ENCODE data around the gene USE1. TPM values are rescaled to one million over a fixed set of nuclear protein-coding genes. Genes with fewer than 3 reads are reported as not detected.

The USE1 gene
- total and polyA plus RNA-seq, 9 of the 15 experiments (the other 6 are each of a cell fraction or from before 2014, with no cell fraction given), result 17.3 to 52.4 (median 34.0) TPM

GRCh38 chr19:17214508-17215126 lies 540 bp upstream of the USE1 start:
- DNase-seq (ENCODE audit: extremely low read depth in 1 of 4, low spot score in 3 of 4) (peak in 2 of 4 experiments; percentile 29 to 34), FAIRE-seq (peak; percentile 64), ATAC-seq (no peak; the same call in 2 of the 3 replicates)
- Histone ChIP-seq H3K36me3 (ENCODE audit: control insufficient read depth, insufficient read depth, low read length) (peaks cover 48% of the 10 kb centered on the region; the same call in 2 of the 3 replicates), H3K4me2 (ENCODE audit: insufficient read depth, low read length) (peak overlapping the region; percentile 93), H3K4me3 (peak overlapping the region; percentile 68), H3K9ac (ENCODE audit: insufficient read depth in 1 of 2, low read depth in 2 of 2, low read length in 2 of 2) (peak overlapping the region; percentile 85 to 98), H3K9me1 (ENCODE audit: control insufficient read depth, insufficient read depth, low read length) (peaks cover 3% of the 10 kb centered on the region), H2AFZ (ENCODE audit: low read depth, low read length) (peak overlapping the region; percentile 99), H3K4me1 (replicated peaks in 1 of 2; ENCODE audit: control insufficient read depth in 2 of 2, insufficient read depth in 2 of 2, low read length in 2 of 2) (peaks cover 9 to 28% of the 10 kb centered on the region in 2 experiments), H3K79me2 (ENCODE audit: control insufficient read depth, insufficient read depth, low read length) (peaks cover 9% of the 10 kb centered on the region), H4K20me1 (replicated peaks; ENCODE audit: control insufficient read depth, insufficient read depth, low read length) (no peaks in the 10 kb centered on the region), H3K9me3 (replicated peaks; ENCODE audit: control insufficient read depth, insufficient read depth, low read depth, low read length) (no peaks in the 10 kb centered on the region), H3K27me3 (ENCODE audit: control insufficient read depth in 2 of 2, insufficient read depth in 2 of 2, low read length in 2 of 2) (no peaks in the 10 kb centered on the region), H3K27ac (ENCODE audit: extremely low read depth, low read depth, low read length) (peak overlapping the region; percentile 99)
- BruUV-seq (replicated peaks), result TSS peak; percentile 92
- in situ Hi-C loops (cut with MboI), result no loop called here
- POLR2A ChIA-PET, result interaction anchor here (0.6 to 2.5 kb wide), 19 partner anchors 9 to 165 kb away, joined by 3 to 31 read pairs (median 4); partner anchors contain the start of genes BABAM1, DDA1 and OCEL1
- WGBS (ENCODE audit: insufficient coverage, low coverage, missing lambda C conversion rate), result 8% methylated on average over 15 of the region's 16 CpGs
- TF ChIP-seq AFF4 (CRISPR knock-in tag; IDR thresholded peaks at IDR 0.05) (0 out of 2 replicates have a peak, but pooled peaks have one; percentile 6), ZFP1 (CRISPR knock-in tag; IDR thresholded peaks at IDR 0.05) (no peak), ELF1 (tag; IDR thresholded peaks at IDR 0.05) (no peak), DPF2 (IDR thresholded peaks at IDR 0.05) (0 out of 2 replicates have a peak, but pooled peaks have one; percentile 10), SMAD3 (CRISPR knock-in tag; conservative IDR thresholded peaks at IDR 0.05) (no peak), ZNF592 (IDR thresholded peaks at IDR 0.05) (0 out of 2 replicates have a peak, but pooled peaks have one; percentile 31), HLTF (IDR thresholded peaks at IDR 0.05) (no peak), L3MBTL2 (IDR thresholded peaks at IDR 0.05) (0 out of 2 replicates have a peak, but pooled peaks have one; percentile 36)
- CTCF ChIA-PET (ENCODE audit: low intra/inter-chr PET ratio), result no interaction called here
- intact Hi-C loops (cut with micrococcal nuclease), result no loop called here

All from K562 (cell line).